Choroid plexus epithelial cell (primary cell): Measurements from ENCODE around the gene RREB1.

ENCODE experiments used
- DNase-seq: peaks from one replicate; pipeline ENCODE4 v3.0.0-alpha.2; 2010; ENCODE audit warnings: low read depth
- H3K4me3 ChIP-seq: 2 replicates; pipeline ENCODE4 v1.5.1; 2011; ENCODE audit warnings: low read depth, mild to moderate bottlenecking, control low read depth, low read length, moderate library complexity
- CTCF ChIP-seq: conservative IDR thresholded peaks from 2 replicates; pipeline ENCODE4 v1.5.1; 2011; ENCODE audit warnings: low read depth, mild to moderate bottlenecking, control low read depth, inconsistent platforms, low read length, moderate library complexity

Gene RREB1

DNA sequence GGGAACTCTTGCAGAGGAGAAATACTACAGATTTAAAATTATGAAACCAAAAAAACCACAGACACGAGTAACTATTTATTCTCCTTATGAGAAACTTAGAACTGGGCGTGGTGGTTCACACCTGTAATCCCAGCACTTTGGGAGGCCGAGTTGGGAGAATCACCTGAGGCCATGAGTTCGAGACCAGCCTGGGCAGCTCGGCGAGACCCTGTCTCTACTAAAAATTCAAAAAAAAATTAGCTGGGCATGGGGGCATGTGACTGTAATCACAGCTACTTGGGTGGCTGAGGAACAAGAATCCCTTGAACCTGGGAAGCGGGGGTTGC lies 168.4 kb downstream of the RREB1 start:
- no peak for TF ChIP-seq CTCF
- no peak for DNase-seq
- H3K4me3 ChIP-seq = no peak overlapping the region

DNA sequence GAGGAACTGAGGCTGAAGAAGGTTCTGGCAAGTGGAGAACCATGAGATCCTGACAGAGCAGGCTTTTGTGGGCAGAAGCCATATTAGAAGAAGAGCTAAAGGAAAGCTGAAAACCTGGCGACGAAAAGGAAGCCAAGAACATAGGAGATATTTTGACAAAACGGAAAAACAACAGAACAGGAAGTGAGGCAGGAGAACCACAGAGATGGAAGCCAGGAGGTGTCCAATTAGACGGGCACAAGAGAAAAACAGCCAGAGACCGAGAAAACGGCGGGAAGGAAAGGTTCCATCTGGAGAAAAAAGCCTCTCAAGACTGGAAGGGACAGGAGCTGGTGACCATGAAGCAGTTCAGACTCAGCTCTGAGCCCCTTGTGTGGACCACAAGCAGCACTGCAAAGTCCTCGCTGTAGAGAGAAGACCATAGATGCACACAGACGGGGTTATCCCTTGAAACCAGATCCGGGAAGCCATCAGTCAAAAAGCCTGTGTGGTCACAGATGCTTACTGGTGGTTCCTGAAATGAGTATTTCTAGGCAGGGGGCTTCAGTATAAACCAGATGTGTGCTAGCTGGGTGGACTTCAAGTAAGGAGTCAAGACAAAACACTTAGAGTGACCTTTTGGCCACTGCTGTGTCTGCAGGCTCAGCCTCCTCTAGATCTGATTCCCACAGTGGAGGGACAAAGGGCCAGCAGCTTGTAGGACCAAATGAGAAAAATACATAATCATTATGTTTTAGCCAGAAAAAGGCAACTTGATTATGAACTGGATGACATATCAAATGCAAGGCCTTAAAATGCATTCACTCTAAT lies 174.5 kb downstream of the RREB1 start:
- no peak overlapping the region for H3K4me3 ChIP-seq

DNA sequence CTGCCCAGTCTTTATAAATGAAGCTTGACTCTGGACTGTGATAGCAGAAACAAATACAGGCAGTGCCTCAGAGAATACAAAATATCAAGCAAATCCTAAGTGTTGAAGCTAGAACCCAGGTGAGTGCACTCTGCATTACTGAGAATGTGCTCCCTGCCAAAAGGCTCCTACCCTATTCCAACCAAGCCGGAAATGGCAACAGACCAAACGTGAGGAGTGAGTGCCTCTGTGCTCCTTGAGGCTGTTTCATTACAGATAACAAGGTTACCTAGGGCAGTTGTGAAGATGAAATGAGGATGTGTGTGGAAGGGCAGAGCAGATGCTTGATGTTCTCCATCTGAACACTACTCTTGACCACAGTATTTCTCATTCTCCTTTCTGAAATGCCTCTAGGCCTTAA lies 175.9 kb downstream of the RREB1 start:
- no peak for TF ChIP-seq CTCF
- H3K4me3 ChIP-seq = no peak overlapping the region
- DNase-seq = no peak

More for the DNA sequence above, 174.5 kb downstream of the RREB1 start:
- DNase-seq = no peak
- TF ChIP-seq CTCF = no peak

DNA sequence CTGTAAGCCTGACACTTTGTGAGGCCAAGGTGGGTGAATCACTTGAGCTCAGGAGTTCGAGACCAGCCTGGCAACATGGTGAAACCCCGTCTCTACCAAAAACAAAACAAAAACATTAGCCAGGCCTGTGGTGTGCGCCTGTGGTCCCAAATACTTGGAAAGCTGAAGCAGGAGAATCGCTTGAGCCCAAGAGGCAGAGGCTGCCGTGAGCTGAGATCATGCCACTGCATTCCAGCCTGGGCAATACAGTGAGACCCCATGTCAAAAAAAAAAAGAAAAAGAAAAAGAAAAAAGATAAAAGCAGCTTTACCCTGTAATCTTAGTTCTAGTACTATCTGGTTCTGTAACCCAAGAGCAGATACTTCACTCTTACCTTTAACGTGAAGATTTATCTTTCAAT lies 177.7 kb downstream of the RREB1 start:
- TF ChIP-seq CTCF = no peak
- DNase-seq = no peak
- H3K4me3 ChIP-seq = no peak overlapping the region

DNA sequence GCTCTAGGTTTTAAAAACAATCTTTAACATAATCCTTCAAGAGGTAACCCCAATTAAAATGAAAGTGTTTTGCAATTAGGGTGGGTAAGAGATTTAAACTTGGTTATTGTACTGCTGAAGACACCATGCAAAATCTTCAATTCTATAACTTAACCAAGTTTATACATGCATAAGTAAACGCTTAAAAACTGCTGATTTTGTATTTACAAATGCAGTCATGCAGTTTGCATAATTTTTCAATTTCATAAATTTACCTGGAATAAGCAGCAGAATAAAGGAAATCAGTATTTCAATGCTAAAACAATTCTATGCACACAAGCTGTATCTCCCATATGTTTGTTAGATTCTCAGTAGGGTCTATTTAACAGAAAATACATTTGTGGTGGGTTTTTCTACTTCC lies 182.3 kb downstream of the RREB1 start:
- TF ChIP-seq CTCF = no peak
- H3K4me3 ChIP-seq = no peak overlapping the region
- DNase-seq = no peak

DNA sequence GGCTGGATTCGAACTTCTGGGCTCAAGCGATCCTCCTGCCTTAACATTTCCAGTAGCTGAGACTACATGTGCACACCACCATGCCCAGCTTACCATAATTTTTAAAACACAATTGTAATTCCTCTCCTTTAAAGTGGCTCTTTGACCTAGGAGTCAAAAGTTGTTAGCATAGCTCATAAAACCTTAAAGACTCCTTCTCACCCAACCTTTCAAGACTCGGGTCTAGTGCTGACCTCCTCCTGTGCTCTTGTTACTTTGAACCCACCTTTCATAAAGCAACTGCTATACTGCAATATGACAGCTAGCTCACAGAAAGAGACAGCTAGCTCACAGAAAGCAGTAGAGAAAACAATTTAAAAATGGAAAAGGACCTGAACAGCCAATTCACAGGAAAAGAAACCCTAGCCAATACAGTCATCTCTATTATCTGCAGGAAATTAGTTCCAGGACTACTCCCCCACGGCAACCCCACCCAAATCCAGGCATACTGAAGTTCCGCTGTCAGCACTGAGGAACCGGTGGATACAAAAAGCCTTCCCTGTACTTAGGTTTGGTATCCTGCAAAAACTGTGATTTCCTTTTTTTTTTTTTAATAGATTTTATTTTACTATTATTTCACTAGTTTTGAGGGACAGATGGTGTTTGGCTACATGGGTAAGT lies 185.0 kb downstream of the RREB1 start:
- no peak overlapping the region for H3K4me3 ChIP-seq
- no peak for DNase-seq
- TF ChIP-seq CTCF = no peak

GRCh38 chr6:7295916-7296315 lies 188.2 kb downstream of the RREB1 start:
- H3K4me3 ChIP-seq = no peak overlapping the region

More at GRCh38 chr6:7295916-7296315, 188.2 kb downstream of the RREB1 start:
- DNase-seq = no peak
- TF ChIP-seq CTCF = no peak
